DMS53 treated with DMSO at 0.1 percent for 48 hours (cell line): ENCODE results near the gene TTYH3.
"Not testable (repeated sequence)": the region's sequence is repeated elsewhere in the genome, so short reads cannot be mapped to it uniquely, and the experiment has no call there.

ENCODE experiments used
- DNase-seq: peaks from one replicate; lab custom pipeline; 2025; ENCODE audit not compliant: unreplicated experiment; lab: John Stamatoyannopoulos, UW

TTYH3 gene

GRCh38 chr7:2631946-2632732 is at the start of gene TTYH3:
TSS of gene TTYH3 (plus strand) at chr7:2631986. CDS start at chr7:2632156, 170 bp downstream.
- no peak for DNase-seq

- no peak for DNase-seq
Observed at GRCh38 chr7:2582006-2582735, 49.6 kb upstream of the TTYH3 start.

- DNase-seq = no peak
Observed at GRCh38 chr7:2583798-2584580, 47.8 kb upstream of the TTYH3 start.

GRCh38 chr7:2585446-2585845 is 46.3 kb upstream of the TTYH3 start:
- DNase-seq = no peak

GRCh38 chr7:2586326-2587020 is 45.3 kb upstream of the TTYH3 start:
- no peak for DNase-seq

GRCh38 chr7:2587134-2587533 is 44.7 kb upstream of the TTYH3 start:
- DNase-seq = no peak

GRCh38 chr7:2587778-2588177 is 44.0 kb upstream of the TTYH3 start:
- DNase-seq = no peak

GRCh38 chr7:2589341-2589740 is 42.4 kb upstream of the TTYH3 start:
- no peak for DNase-seq

GRCh38 chr7:2589941-2590340 is 41.8 kb upstream of the TTYH3 start:
- not testable (repeated sequence) for DNase-seq

GRCh38 chr7:2592375-2592865 is 39.4 kb upstream of the TTYH3 start:
- no peak for DNase-seq

- no peak for DNase-seq
Observed at GRCh38 chr7:2593036-2593727, 38.6 kb upstream of the TTYH3 start.

GRCh38 chr7:2594599-2594998 is 37.2 kb upstream of the TTYH3 start:
- DNase-seq = no peak

GRCh38 chr7:2595258-2595860 is 36.4 kb upstream of the TTYH3 start:
- no peak for DNase-seq

- no peak for DNase-seq
Observed at GRCh38 chr7:2596464-2597272, 35.1 kb upstream of the TTYH3 start.

GRCh38 chr7:2597273-2597640 is 34.5 kb upstream of the TTYH3 start:
- DNase-seq = no peak

- no peak for DNase-seq
Observed at GRCh38 chr7:2598154-2598823, 33.5 kb upstream of the TTYH3 start.

GRCh38 chr7:2601065-2601464 is 30.7 kb upstream of the TTYH3 start:
- DNase-seq = no peak

GRCh38 chr7:2601907-2602306 is 29.9 kb upstream of the TTYH3 start:
- no peak for DNase-seq
